GM21576 (cell line): ENCODE measurements around the gene AOC2.
"Not testable (repeated sequence)": the region's sequence is repeated elsewhere in the genome, so short reads cannot be mapped to it uniquely, and the experiment has no call there.

Experiments used
- ATAC-seq: cut with Tn5 transposase; IDR thresholded peaks from one replicate; pipeline ENCODE4 v1.9.1; 2021; ENCODE audit warnings: mild to moderate bottlenecking, moderate library complexity; ENCODE audit not compliant: unreplicated experiment

Gene AOC2

DNA sequence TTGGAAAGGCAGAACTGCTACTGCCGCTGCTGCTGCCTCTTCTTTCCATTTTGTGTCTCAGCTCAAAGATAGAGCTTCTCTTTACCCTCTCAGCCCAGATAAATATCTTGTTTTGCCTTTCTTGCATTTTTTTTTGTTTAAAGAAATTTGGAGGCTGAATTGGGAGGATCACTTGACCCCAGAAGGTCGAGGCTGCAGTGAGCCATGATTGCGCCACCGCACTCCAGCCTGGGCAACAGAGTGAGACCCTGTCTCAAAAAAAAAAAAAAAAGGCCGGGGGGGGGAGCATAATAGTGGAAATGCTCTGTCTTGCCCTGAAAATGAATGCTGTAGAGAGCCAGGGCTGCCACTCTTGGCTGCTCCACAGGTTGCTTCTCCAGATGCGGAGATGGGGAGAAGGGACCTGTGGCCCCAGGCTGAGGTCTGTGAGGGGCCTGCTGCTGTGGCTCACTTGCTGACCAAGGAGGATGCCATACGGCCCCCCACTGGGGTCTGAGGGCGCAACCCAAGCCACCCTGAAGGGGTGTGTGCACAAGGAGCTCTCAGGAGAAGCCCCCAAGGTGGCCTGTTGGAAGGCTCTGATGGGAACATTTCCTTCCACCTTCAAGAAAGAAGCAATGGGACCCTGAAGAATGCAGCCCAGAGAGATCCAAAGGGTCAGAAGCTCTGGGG lies 34.7 kb downstream of the AOC2 start:
- no peak for ATAC-seq

- ATAC-seq: no peak
These were observed 35.2 kb downstream of the AOC2 start for GRCh38 chr17:42879596-42879985.

- no peak for ATAC-seq
These were observed 36.5 kb downstream of the AOC2 start for GRCh38 chr17:42880776-42881310.

DNA sequence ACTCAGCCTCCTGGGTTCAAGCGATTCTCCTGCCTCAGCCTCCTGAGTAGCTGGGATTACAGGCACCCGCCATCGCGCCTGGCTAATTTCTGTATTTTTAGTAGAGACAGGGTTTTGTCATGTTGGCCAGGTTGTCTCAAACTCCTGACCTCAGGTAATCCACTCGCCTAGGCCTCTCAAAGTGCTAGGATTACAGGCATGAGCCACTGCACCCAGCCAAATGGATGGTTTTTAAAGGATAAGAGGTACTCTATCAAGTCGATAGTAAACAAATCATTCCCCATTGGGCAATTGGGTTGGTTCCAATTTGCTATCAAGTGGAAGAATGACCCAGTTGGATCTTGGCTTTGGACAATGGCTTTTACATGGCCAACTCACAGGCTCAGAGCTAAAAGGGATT lies 37.3 kb downstream of the AOC2 start:
- not testable (repeated sequence) for ATAC-seq

GRCh38 chr17:42882166-42882565 lies 37.8 kb downstream of the AOC2 start:
- no peak for ATAC-seq

DNA sequence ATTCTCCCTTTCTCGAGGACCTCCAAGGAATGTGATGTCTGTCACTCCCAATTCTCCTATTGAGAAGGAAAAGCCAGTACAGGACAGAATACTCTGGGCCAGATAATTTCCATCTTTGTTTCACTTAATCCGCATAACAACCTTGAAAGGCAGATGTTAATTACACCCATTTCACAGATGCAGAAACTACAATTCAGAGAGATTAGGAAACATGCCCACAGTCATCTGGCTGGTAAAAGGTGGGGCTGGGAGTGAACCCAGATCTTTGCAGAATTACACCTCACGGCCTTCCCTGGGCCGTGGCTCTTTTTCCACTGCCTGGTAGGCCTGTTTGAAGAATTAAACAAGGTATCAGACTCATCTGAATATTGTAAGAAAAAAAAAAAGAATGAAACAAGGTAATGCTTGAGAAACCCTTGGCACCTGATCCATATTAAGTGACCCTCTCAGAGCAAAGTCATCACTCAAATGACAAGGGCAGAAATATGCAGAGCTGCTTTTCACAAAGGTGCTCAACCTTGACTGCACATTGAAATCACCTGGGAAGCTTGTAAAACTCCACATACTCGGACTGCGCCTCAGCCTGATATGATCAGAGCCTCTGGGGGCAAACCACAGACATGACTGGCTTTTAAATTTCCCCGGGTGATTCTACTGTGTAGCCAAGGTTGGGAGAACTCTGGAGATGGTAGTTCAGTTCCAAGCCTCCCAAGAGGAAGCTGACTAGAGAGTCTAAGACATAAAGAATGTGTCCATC lies 39.6 kb downstream of the AOC2 start:
- ATAC-seq: no peak

DNA sequence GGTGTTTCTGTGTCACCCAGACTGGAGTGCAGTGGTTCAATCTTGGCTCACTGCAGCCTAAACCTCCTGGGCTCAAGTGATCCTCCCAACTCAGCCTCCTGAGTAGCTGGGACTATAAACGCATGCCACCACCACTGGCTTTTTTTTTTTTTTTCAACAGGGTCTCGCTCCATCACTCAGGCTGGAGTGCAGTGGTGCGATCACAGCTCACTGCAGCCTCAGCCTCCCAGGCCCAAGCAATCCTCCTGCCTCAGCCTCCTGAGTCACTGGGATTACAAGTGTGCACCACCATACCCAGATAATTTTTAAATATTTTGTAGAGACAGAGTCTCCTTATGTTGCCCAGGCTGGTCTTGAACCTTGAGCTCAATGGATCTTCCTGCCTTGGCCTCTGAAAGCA lies 41.4 kb downstream of the AOC2 start:
- not testable (repeated sequence) for ATAC-seq

DNA sequence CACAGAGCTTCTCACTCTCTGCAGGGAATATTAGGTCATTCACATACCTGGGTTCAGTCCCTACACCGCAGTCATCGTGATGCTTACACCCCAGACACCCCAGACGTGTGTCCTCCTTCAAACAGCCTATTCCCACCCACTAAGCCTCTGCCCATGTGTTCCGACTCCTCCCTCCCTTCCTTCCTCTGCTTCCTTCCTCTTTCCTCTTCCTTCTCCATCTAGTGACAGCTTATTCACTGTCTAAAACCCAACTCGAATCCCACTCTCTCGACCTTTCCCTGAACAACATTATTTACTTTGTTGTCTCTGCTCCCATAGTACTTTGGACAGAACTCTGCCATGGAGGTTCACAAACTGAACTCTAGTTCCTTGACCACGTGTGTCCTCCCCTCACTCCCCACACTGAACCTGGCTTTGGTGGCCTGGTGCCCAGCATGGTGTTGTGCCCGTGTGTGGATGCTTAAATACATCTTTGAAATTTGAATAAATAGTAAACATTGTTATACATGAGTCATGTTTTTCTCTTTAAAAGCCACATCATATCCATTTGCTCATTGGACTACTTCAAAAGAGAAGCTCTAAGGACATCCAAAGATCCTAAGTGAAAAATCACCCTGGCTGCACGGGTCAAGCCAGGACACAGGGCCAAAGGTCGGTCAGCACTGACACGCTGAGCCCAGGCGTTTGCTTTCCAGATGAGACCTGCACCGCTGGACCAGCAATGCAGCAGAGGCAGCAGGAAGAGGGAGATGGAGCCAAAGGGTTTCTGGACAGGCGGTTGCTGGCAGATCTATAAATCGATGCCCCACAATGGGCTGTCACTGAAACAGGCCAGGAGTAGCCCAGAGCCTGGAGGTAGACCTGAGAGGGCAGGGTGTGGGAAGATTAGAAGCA lies 42.1 kb downstream of the AOC2 start:
- ATAC-seq: no peak

DNA sequence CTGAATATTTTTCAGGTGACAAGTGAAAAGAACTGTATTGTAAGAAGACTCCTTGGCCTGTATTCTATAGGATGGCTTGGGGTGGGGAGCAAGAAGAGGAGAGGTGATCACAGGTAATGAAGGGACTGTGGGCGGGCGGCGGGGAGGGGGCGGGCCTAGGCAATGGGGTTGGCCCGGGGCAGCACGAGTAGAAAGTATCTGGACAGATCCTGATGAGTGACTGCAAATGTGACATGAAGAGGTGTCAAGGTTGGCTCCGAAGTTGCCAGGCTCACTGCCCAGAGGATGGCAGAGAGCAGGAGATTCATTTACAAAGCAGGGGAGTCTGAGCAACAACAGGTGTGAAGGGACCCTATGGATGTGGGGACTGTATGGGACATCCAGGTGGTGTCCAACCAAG lies 45.4 kb downstream of the AOC2 start:
- no peak for ATAC-seq

GRCh38 chr17:42891539-42892152 lies 47.3 kb downstream of the AOC2 start:
- no peak for ATAC-seq

DNA sequence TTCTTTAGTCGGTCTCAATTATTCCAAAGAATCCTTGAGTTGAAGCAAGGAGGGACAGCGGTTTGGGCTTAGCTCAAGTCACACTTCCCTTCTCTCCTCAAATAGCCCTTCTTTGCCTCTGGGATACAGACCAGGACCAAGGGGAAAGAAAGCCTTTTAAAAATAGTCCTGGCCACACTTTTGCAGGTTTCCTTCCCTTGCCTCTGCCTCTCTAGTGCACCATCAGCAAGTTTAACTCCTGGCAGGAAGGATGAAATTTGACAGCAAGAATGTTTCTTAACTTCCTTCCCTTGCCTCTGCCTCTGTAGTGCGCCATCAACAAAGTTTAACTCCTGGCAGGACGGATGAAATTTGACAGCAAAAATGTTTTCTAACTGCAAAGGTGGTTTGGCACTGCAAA lies 49.0 kb downstream of the AOC2 start:
- ATAC-seq: no peak

DNA sequence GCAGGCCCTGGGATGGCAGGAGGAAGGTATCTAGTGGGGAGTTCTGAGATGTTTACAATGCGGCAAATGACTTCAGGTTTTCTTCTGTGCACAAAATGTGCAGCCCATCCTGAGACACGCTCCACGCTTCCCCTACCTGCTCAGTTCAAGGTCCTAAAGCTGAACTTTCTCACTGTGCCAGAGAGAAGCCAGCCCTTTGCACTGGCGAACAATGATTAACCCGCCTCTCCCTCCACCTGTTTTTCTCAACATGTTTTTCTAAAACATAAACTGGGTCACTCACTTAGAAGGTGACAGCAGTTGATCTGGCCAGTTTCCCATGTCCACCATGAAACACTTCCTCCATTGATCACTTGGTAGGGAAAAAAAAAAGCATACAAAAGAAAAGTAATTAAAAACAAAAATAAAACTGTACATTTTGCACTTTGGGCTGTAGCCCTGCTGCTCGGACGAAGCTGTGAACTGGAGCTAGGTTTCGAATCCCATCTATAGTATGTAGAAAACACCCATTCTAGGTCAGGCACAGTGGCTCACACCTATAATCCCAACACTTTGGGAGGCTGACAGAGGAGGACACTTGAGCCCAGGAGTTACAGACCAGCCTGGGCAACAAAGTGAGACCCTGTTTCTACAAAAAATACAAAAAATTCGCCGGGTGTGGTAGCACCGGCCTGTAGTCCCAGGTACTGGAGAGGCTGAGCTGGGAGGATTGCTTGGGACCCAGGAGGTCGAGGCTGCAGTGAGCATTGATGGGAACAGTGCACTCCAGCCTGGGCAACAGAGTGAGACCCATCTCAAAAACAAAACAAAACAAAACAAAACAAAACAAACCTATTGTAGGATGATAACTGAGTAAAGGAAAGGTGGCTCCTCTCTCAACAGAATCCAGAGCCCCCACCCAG lies 50.2 kb downstream of the AOC2 start:
- no peak for ATAC-seq

DNA sequence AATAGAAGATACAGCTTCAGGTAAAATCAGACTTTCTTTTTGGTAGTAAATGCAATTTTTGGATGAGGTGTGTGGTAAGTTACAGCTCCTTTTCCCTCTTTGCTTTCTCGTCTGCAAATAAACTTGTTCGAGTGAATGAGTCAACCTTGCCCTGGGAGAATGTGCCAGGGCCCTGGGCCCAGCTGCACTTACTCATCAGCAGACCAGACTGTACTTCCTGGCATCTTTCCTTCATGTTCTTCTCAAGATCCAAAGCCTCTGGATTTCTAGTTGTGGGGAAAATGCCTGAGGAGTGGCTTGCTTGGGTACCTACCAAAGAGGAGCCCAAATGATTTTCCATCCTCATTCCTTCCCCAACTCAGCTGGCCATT lies 50.8 kb downstream of the AOC2 start:
- ATAC-seq: no peak

DNA sequence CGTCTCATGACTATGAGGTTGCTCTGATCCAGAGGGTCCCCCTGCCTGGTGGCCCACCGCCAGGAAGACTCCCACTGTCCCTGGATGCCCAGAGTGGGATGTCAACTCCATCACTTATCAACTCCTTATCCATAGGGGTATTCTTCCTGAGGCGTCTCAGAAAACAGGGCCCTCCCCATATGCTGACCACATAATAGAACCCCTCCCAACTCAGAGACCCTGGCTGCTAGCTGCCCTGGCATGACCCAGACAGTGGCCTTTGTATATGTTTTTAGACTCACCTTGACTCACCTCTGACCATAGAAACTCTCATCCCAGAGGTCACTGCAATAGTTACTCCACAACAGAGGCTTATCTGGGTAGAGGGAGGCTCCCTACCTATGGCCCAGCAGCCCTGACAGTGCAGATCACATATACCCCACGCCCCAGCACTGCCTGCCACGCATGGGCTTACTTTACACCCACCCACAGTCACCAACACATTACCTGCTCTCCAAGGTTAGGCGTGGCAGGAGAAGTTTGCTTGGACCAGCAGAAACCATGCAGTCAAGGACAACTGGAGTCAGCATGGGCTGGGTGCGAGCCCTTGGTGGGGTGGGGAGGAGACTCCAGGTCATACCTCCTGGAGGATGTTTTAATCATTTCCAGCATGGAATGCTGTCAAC lies 53.9 kb downstream of the AOC2 start:
- ATAC-seq: no peak

- not testable (repeated sequence) for ATAC-seq
These were observed 55.6 kb downstream of the AOC2 start for GRCh38 chr17:42899981-42900380.
